Spinal cord (tissue), 10 donors: ENCODE results near the gene ACAA1. TPM values are rescaled to one million over a fixed set of nuclear protein-coding genes. Genes with fewer than 3 reads are reported as not detected.
"Not testable (repeated sequence)": the region's sequence is repeated elsewhere in the genome, so short reads cannot be mapped to it uniquely, and the experiment has no call there.

Source experiments
- DNase-seq, 6 donors: peaks; one replicate each; pipeline versions ENCODE4 v3.0.0 to v3.0.0-alpha.2; 2013 to 2015; ENCODE audit warnings: low spot score in 6 of 6, low read depth in 4 of 6
- H3K27ac ChIP-seq: one replicate; pipeline ENCODE4 v1.5.1; 2013; ENCODE audit warnings: low read depth, low read length, control low read depth
- H3K27me3 ChIP-seq: one replicate; pipeline ENCODE4 v1.6.1; 2013; ENCODE audit warnings: low read length; ENCODE audit not compliant: control insufficient read depth, insufficient read depth
- H3K36me3 ChIP-seq: one replicate; pipeline ENCODE4 v1.6.1; 2013; ENCODE audit warnings: low read length; ENCODE audit not compliant: control insufficient read depth, insufficient read depth
- H3K4me1 ChIP-seq: one replicate; pipeline ENCODE4 v1.6.1; 2013; ENCODE audit warnings: low read length; ENCODE audit not compliant: control insufficient read depth, insufficient read depth
- H3K4me3 ChIP-seq: one replicate; pipeline ENCODE4 v1.5.1; 2013; ENCODE audit warnings: low read depth, low read length, control low read depth
- H3K9me3 ChIP-seq: one replicate; pipeline ENCODE4 v1.6.1; 2013; ENCODE audit warnings: low read length; ENCODE audit not compliant: control insufficient read depth, insufficient read depth
- WGBS: methylation state at CpG from one replicate; pipeline ENCODE4 v1.1.5; 2013; ENCODE audit warnings: missing lambda C conversion rate; ENCODE audit not compliant: insufficient coverage; 5-methylcytosine and 5-hydroxymethylcytosine counted together
- polyA plus RNA-seq, 2 donors: library from polyadenylated mRNA; unstranded; fragments of 120-200 nt; gene quantifications; one replicate each; pipeline ENCODE4 v1.2.1, GENCODE V29; 2013; ENCODE audit not compliant: insufficient read length in 2 of 2
- total RNA-seq, 2 donors: library from RNA; depleted of rRNA in 1 of 2; stranded (reverse); fragments of 120-200 nt in 1 of 2; fragments of >200 nt in 1 of 2; gene quantifications; one replicate each; pipeline versions ENCODE4 v1.2.3 to v1.2.4, GENCODE V29; 2013 to 2014
- donor health status: healthy.

The ACAA1 gene
- total and polyA plus RNA-seq, 4 donors: 30.2 to 100 (median 67.9) TPM

- Histone ChIP-seq H3K4me3 (peak within 1 kb of the TSS; percentile 88), H3K9me3 (no peaks in the 10 kb centered on the region), H3K4me1 (peaks cover 29% of the 10 kb centered on the region), H3K27ac (peak within 1 kb of the TSS; percentile 98), H3K36me3 (peaks cover 30% of the 10 kb centered on the region), H3K27me3 (no peaks in the 10 kb centered on the region)
- 1% methylated on average over 62 of the region's 65 CpGs for WGBS
- peak in 4 of 6 donors; percentile 36 to 84 (median 58) for DNase-seq
Measured at GRCh38 chr3:38138349-38139190, 1.6 kb upstream of the ACAA1 start, which contains the start of gene MYD88. TSS of gene MYD88 (plus strand) at chr3:38138661. CDS start at chr3:38138701, 40 bp downstream.

GRCh38 chr3:38137615-38138348 is 855 bp upstream of the ACAA1 start:
- 18% methylated on average over 19 of the region's 22 CpGs for WGBS
- Histone ChIP-seq H3K4me3 (peak overlapping the region; percentile 88), H3K36me3 (peaks cover 37% of the 10 kb centered on the region), H3K27ac (peak overlapping the region; percentile 98), H3K4me1 (peaks cover 29% of the 10 kb centered on the region), H3K9me3 (no peaks in the 10 kb centered on the region), H3K27me3 (no peaks in the 10 kb centered on the region)
- no peak for DNase-seq

- Histone ChIP-seq H3K36me3 (peaks cover 38% of the 10 kb centered on the region), H3K9me3 (no peaks in the 10 kb centered on the region)
- no peak for DNase-seq
Measured at GRCh38 chr3:38136393-38136776, 542 bp downstream of the ACAA1 start.

GRCh38 chr3:38135621-38136277 is 1.2 kb downstream of the ACAA1 start:
- WGBS: 73% methylated on average over 8 of the region's 10 CpGs
- peaks cover 38% of the 10 kb centered on the region for H3K36me3 ChIP-seq
- H3K27ac ChIP-seq, DNase-seq, H3K9me3 ChIP-seq, H3K27me3 ChIP-seq: not testable (repeated sequence)
- peak overlapping the region; percentile 88 for H3K4me3 ChIP-seq
- H3K4me1 ChIP-seq: peaks cover 29% of the 10 kb centered on the region

More at GRCh38 chr3:38136393-38136776, 542 bp downstream of the ACAA1 start:
- Histone ChIP-seq H3K4me1 (peaks cover 29% of the 10 kb centered on the region), H3K4me3 (peak overlapping the region; percentile 88), H3K27me3 (no peaks in the 10 kb centered on the region), H3K27ac (peak overlapping the region; percentile 61)
- WGBS: 0% methylated on average over 18 of the region's 20 CpGs

- H3K9me3 ChIP-seq, H3K27ac ChIP-seq, H3K27me3 ChIP-seq, DNase-seq, H3K4me3 ChIP-seq: not testable (repeated sequence)
- H3K4me1 ChIP-seq: peaks cover 27% of the 10 kb centered on the region
- 93% methylated on average over 5 of the region's 10 CpGs for WGBS
- peaks cover 43% of the 10 kb centered on the region for H3K36me3 ChIP-seq
Measured at GRCh38 chr3:38134517-38135143, 2.3 kb downstream of the ACAA1 start.

- WGBS: 94% methylated on average over 7 of the region's 10 CpGs
- Histone ChIP-seq H3K4me1 (peaks cover 19% of the 10 kb centered on the region), H3K9me3 (no peaks in the 10 kb centered on the region), H3K27ac (no peak overlapping the region), H3K36me3 (peaks cover 51% of the 10 kb centered on the region), H3K4me3 (no peak overlapping the region), H3K27me3 (no peaks in the 10 kb centered on the region)
- no peak for DNase-seq
Measured at GRCh38 chr3:38133557-38134405, 3.1 kb downstream of the ACAA1 start.

GRCh38 chr3:38133209-38133556 is 3.7 kb downstream of the ACAA1 start:
- WGBS: 86% methylated on average over 3 of the region's 3 CpGs
- Histone ChIP-seq H3K36me3 (peaks cover 57% of the 10 kb centered on the region), H3K9me3 (no peaks in the 10 kb centered on the region), H3K4me1 (peaks cover 13% of the 10 kb centered on the region), H3K27ac (no peak overlapping the region), H3K4me3 (no peak overlapping the region), H3K27me3 (no peaks in the 10 kb centered on the region)
- no peak for DNase-seq

- Histone ChIP-seq H3K4me1 (peaks cover 3% of the 10 kb centered on the region), H3K9me3 (no peaks in the 10 kb centered on the region), H3K27me3 (no peaks in the 10 kb centered on the region), H3K4me3 (no peak overlapping the region), H3K27ac (no peak overlapping the region), H3K36me3 (peaks cover 70% of the 10 kb centered on the region)
- DNase-seq: peak in 2 of 6 donors; percentile 33 to 38
- WGBS: 46% methylated on average over 6 of the region's 6 CpGs
Measured at GRCh38 chr3:38131621-38132369, 5.1 kb downstream of the ACAA1 start.
